ENCODE data around the gene IFITM1. TPM values are rescaled to one million over a fixed set of nuclear protein-coding genes. Genes with fewer than 3 reads are reported as not detected.
"Not testable (repeated sequence)": the region's sequence is repeated elsewhere in the genome, so short reads cannot be mapped to it uniquely, and the experiment has no call there.

IFITM1 gene
- total and polyA plus RNA-seq, 2 donors from 2014 or later = 248 to 440 TPM

DNA sequence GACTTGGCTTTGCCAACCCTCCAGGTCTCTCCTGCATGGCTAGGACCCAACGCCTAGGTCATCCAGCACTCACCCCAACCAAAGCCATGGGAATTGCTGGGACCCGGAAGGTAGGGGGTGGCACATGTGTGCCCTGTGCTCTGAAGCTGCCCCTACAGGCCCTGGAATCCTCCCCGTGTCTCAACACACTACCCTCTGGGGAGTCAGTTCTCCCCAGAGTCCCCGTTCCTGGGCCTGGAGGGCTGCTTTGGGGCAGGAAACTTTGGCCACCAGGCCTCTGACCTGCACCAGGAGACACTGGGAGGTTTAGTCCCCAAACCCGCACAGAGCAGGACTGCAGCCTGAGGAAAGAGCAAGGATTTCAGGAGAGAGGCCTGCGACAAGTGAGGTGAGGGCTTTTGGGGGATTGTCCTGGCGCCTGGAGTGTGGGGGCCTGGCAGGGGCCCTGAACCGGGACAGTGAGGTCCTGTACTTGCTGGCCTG is 495 bp upstream of the IFITM1 start:
- FAIRE-seq = no peak
- Histone ChIP-seq H3K4me3 (ENCODE audit: low read length in 3 of 3) (peak overlapping the region in 1 of 3 donors; percentile 82), H3K4me1 (ENCODE audit: control insufficient read depth in 2 of 3, insufficient read depth in 2 of 3, low read depth in 1 of 3, low read length in 3 of 3) (peaks cover 3 to 20% (median 7%) of the 10 kb centered on the region in 3 donors), H3K9me3 (ENCODE audit: control insufficient read depth in 2 of 3, insufficient read depth in 1 of 3, low read length in 3 of 3) (no peaks in the 10 kb centered on the region), H3K9ac (ENCODE audit: low read length in 3 of 3) (peak overlapping the region in 2 of 3 donors; percentile 80), H3K27me3 (ENCODE audit: control insufficient read depth, insufficient read depth, low read length) (peaks cover 4% of the 10 kb centered on the region), H3K27ac (ENCODE audit: low read depth in 2 of 2, low read length in 2 of 2) (peak overlapping the region; percentile 86 to 91), H3K36me3 (ENCODE audit: control insufficient read depth in 2 of 3, insufficient read depth in 3 of 3, low read length in 3 of 3) (no peaks in the 10 kb centered on the region)
- peak in 1 of 5 donors; percentile 75 for DNase-seq
- intact Hi-C loops (cut with DNase I) = no loop called here
- TF ChIP-seq, protein P1, sequence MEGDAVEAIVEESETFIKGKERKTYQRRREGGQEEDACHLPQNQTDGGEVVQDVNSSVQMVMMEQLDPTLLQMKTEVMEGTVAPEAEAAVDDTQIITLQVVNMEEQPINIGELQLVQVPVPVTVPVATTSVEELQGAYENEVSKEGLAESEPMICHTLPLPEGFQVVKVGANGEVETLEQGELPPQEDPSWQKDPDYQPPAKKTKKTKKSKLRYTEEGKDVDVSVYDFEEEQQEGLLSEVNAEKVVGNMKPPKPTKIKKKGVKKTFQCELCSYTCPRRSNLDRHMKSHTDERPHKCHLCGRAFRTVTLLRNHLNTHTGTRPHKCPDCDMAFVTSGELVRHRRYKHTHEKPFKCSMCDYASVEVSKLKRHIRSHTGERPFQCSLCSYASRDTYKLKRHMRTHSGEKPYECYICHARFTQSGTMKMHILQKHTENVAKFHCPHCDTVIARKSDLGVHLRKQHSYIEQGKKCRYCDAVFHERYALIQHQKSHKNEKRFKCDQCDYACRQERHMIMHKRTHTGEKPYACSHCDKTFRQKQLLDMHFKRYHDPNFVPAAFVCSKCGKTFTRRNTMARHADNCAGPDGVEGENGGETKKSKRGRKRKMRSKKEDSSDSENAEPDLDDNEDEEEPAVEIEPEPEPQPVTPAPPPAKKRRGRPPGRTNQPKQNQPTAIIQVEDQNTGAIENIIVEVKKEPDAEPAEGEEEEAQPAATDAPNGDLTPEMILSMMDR (IDR thresholded peaks at IDR 0.05; ENCODE audit: borderline replicate concordance, extremely low read depth, insufficient read depth) = no peak

DNA sequence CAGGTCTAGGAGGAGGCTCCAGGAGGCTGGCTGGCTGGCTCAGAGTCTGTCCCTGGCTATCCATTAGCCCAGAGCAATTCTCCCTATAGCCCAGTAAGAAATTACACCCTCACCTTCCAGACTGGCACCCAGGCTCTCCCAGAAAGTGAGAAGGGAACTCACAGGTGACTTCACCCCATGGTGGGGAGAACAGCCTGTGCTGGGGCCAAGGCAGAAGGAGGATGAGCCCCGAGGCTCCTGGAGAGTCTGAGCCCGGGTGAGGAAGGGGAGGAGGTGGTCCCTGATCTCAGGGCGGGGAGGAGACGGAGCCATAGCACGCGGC is 675 bp downstream of the IFITM1 start:
- peak in 1 of 5 donors; percentile 46 for DNase-seq
- Histone ChIP-seq H3K9ac (ENCODE audit: low read length in 3 of 3) (peak overlapping the region; percentile 26 to 80 (median 32)), H3K4me1 (ENCODE audit: control insufficient read depth in 2 of 3, insufficient read depth in 2 of 3, low read depth in 1 of 3, low read length in 3 of 3) (peaks cover 3 to 21% (median 7%) of the 10 kb centered on the region in 3 donors)

DNA sequence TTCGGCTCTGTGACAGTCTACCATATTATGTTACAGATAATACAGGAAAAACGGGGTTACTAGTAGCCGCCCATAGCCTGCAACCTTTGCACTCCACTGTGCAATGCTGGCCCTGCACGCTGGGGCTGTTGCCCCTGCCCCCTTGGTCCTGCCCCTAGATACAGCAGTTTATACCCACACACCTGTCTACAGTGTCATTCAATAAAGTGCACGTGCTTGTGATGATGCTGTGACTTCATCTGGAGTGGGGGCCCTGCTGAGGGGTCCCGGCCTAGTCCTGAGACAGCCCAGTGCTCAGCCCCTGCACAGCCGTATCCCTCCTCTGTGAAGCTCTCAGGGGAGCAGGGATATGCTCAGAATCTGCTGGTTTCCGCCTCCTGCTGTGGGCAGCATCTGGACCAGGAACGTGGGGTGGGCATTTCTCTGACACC is 1.2 kb downstream of the IFITM1 start:
- Histone ChIP-seq H3K4me3 (ENCODE audit: low read length in 3 of 3) (peak overlapping the region in 2 of 3 donors; percentile 73 to 82), H3K9me3 (ENCODE audit: control insufficient read depth in 2 of 3, insufficient read depth in 1 of 3, low read length in 3 of 3) (no peaks in the 10 kb centered on the region), H3K4me1 (ENCODE audit: control insufficient read depth in 2 of 3, insufficient read depth in 2 of 3, low read depth in 1 of 3, low read length in 3 of 3) (peaks cover 3 to 24% (median 7%) of the 10 kb centered on the region in 3 donors), H3K27me3 (ENCODE audit: control insufficient read depth, insufficient read depth, low read length) (peaks cover 4% of the 10 kb centered on the region), H3K36me3 (ENCODE audit: control insufficient read depth in 2 of 3, insufficient read depth in 3 of 3, low read length in 3 of 3) (no peaks in the 10 kb centered on the region), H3K27ac (ENCODE audit: low read depth in 2 of 2, low read length in 2 of 2) (peak overlapping the region; percentile 63 to 81), H3K9ac (ENCODE audit: low read length in 3 of 3) (peak overlapping the region in 2 of 3 donors; percentile 58 to 85)
- intact Hi-C loops (cut with DNase I) = no loop called here
- TF ChIP-seq, protein P1 (IDR thresholded peaks at IDR 0.05; ENCODE audit: borderline replicate concordance, extremely low read depth, insufficient read depth) = no peak
- FAIRE-seq = no peak
- DNase-seq = peak in 1 of 5 donors; percentile 54

More for the DNA sequence above, 675 bp downstream of the IFITM1 start:
- H3K27me3 ChIP-seq (ENCODE audit: control insufficient read depth, insufficient read depth, low read length); intact Hi-C loops (cut with DNase I); H3K9me3 ChIP-seq (ENCODE audit: control insufficient read depth in 2 of 3, insufficient read depth in 1 of 3, low read length in 3 of 3); H3K36me3 ChIP-seq (ENCODE audit: control insufficient read depth in 2 of 3, insufficient read depth in 3 of 3, low read length in 3 of 3); FAIRE-seq: not testable (repeated sequence)
- H3K27ac ChIP-seq (ENCODE audit: low read depth in 2 of 2, low read length in 2 of 2) = peak overlapping the region; percentile 86 to 91
- H3K4me3 ChIP-seq (ENCODE audit: low read length in 3 of 3) = peak overlapping the region; percentile 64 to 82 (median 64)

DNA sequence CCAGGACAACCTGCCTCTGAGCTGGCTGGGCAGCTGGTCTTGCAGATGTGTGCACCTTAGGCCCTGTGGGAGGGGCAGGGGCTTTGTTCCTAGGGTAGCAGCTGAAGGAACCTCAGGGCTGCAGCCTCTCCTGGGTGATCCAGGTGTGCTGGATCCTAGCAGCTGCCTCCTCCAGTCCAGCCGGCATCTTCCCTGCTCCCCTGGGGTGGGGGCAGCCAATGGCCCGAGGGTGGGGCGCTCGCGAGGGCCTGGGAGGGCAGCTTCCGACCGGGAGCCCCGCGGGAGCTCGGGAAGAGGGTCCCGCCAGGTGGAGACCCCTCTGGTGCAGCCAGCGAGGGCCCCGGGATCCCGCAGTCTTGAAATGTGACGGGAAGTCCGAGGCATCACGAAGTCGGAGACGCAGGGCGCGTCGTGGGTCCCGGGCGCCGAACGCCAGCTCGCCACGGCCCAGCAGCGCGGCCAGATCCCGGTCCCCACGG is 1.7 kb downstream of the IFITM1 start:
- Histone ChIP-seq H3K36me3 (ENCODE audit: control insufficient read depth in 2 of 3, insufficient read depth in 3 of 3, low read length in 3 of 3) (no peaks in the 10 kb centered on the region), H3K4me1 (ENCODE audit: control insufficient read depth in 2 of 3, insufficient read depth in 2 of 3, low read depth in 1 of 3, low read length in 3 of 3) (peaks cover 3 to 24% (median 7%) of the 10 kb centered on the region in 3 donors), H3K27ac (ENCODE audit: low read depth in 2 of 2, low read length in 2 of 2) (peak overlapping the region; percentile 63 to 81), H3K9me3 (ENCODE audit: control insufficient read depth in 2 of 3, insufficient read depth in 1 of 3, low read length in 3 of 3) (no peaks in the 10 kb centered on the region), H3K9ac (ENCODE audit: low read length in 3 of 3) (peak overlapping the region in 2 of 3 donors; percentile 58 to 85), H3K27me3 (ENCODE audit: control insufficient read depth, insufficient read depth, low read length) (peaks cover 4% of the 10 kb centered on the region), H3K4me3 (ENCODE audit: low read length in 3 of 3) (peak overlapping the region in 2 of 3 donors; percentile 73 to 82)
- TF ChIP-seq, protein P1 (IDR thresholded peaks at IDR 0.05; ENCODE audit: borderline replicate concordance, extremely low read depth, insufficient read depth) = no peak
- no peak for FAIRE-seq
- DNase-seq = peak in 1 of 5 donors; percentile 77
- intact Hi-C loops (cut with DNase I) = no loop called here

Data from kidney (tissue), 14 donors.